Amniotic epithelial cell (primary cell): ENCODE results near the gene CLIC2.

Experiments
- DNase-seq: peaks from one replicate; pipeline ENCODE4 v3.0.0-alpha.2; 2010; ENCODE audit warnings: low read depth

Gene CLIC2

GRCh38 chrX:155262970-155263754 is 71.3 kb downstream of the CLIC2 start:
- no peak for DNase-seq

GRCh38 chrX:155259752-155260151 is 74.7 kb downstream of the CLIC2 start:
- no peak for DNase-seq

GRCh38 chrX:155251391-155251790 is 83.0 kb downstream of the CLIC2 start:
- no peak for DNase-seq

GRCh38 chrX:155247497-155247896 is 86.9 kb downstream of the CLIC2 start:
- no peak for DNase-seq

GRCh38 chrX:155246748-155247147 is 87.7 kb downstream of the CLIC2 start:
- DNase-seq = no peak

- DNase-seq = no peak
Measured at GRCh38 chrX:155242300-155242699, 92.1 kb downstream of the CLIC2 start.

- DNase-seq = no peak
Measured at GRCh38 chrX:155237719-155238118, 96.7 kb downstream of the CLIC2 start.

- no peak for DNase-seq
Measured at GRCh38 chrX:155235891-155236290, 98.5 kb downstream of the CLIC2 start.

- no peak for DNase-seq
Measured at GRCh38 chrX:155231163-155231562, 103.3 kb downstream of the CLIC2 start.
